Activated gamma-delta T cell (primary cell): Measurements from ENCODE around the gene PNPLA8.

Source experiments
- DNase-seq: peaks from one replicate; lab custom pipeline; 2025; lab: John Stamatoyannopoulos, UW

PNPLA8 gene

GRCh38 chr7:108442039-108442568, 83.8 kb downstream of the PNPLA8 start:
- DNase-seq, result no peak

DNA sequence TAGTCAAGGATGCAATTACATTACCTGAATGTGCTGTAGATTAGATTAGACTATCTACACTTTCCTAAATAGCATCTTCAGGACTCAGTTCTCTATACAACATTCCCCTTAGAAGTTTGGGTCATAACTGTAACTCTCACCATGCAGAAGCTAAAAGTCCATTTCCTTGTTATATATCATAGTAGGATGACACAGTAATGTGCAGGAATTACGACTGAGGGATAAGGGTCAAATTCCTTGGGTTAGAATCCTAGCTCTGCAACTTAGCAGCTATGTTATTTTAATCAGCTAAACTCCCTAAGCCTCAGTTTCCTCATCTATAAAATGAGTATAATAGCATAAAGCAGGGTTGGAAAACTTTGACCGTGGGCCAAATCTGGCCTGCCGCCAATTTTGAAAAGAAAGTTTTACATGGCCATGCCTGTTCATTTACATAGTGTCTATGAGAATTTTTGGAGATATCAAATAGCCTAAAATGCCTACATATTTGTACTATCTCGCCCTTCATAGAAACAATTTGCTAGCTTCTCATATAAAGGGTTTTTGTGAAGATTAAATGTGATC, 84.5 kb downstream of the PNPLA8 start:
- no peak for DNase-seq

GRCh38 chr7:108440613-108441012, 85.3 kb downstream of the PNPLA8 start:
- no peak for DNase-seq

- no peak for DNase-seq
Observed at GRCh38 chr7:108436906-108437305, 89.0 kb downstream of the PNPLA8 start.

- no peak for DNase-seq
Observed at GRCh38 chr7:108434010-108434409, 91.9 kb downstream of the PNPLA8 start.

- DNase-seq, result no peak
Observed at GRCh38 chr7:108431099-108431498, 94.8 kb downstream of the PNPLA8 start.

- DNase-seq, result no peak
Observed at GRCh38 chr7:108430664-108431063, 95.3 kb downstream of the PNPLA8 start.

DNA sequence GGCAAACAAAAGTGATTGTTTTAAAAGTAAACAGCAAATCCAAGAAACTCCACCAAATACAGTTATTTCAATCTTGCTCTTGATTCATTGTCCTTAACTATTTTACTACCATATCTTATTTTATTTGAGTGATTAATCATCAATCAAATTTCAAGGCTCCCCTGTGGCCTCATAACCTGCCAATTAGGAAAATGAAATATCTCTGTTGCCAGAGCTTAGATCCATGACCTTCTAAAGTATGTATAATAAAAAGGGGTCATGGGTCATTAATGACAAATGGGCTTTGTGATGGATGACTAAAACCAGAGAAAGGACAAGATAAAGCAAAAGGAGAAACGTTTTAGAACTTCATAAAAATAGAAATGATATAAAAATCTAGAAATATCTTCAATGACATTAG, 98.2 kb downstream of the PNPLA8 start:
- no peak for DNase-seq

DNA sequence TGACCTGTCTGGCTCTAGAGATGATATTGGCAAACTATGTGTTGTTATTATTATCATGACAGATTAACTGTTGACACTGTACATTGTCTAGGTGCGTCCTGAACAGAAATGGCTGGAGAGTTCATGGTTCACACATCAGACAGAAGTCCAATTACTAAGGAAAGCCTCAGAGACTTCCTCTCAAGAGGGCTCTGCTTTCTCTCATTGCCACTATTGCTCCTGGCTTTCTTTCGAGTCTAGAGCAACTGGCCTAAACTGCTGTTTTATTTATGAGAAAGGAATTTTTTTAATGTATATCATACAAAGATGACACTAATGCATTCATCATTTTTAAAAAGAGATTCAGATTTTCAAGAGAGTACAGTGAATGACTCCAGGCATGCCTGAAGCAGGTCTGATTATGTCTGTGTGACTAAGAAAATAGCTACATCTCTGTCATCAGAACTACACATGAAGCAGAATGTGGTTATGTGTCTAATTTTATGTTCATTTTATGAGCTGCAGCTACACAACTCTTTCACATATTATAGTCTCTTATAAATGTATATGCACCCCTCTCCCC, 100.1 kb downstream of the PNPLA8 start:
- DNase-seq, result no peak

- no peak for DNase-seq
Observed at GRCh38 chr7:108424013-108424412, 101.9 kb downstream of the PNPLA8 start.

DNA sequence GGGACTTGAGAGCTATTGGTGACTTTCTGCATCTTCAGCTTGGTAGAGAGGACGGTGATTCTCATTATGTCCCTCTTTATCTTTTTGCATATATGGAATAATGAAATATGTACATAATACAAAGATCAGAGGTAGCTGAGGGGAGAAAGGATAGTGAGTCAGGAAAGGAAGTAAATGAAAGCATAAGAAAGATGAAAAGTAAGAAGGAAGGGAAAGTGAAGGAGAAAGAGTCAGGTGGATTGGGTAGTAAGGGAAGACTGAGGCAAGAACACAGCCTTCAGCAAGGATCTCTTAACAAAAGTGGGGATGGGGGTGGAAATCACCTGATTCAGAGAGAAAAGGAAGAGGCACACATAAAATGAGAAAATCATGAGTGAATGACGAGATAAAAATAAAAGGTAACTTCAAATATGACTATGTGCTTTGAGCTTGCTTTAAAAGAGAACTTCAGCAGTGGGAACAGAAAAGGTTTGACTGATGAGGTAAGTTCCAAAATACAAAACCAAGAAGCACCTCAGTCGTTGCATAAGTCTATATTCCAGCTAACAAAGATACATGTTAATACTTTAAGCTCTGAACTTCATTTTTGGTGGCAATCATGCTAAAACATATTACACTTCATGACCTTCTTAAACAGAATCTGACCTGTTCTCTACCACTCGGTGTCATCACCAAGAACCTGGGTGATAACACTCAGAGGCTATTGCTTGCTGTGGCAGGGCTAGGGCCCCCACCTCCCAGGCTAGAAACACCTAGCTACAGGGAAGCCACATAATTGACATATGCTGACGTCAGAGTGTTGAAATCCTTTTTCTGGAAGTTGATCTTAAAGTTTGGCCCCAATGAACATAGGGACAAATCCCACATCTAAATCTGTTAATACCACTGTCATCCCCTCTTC, 102.6 kb downstream of the PNPLA8 start:
- DNase-seq, result no peak

DNA sequence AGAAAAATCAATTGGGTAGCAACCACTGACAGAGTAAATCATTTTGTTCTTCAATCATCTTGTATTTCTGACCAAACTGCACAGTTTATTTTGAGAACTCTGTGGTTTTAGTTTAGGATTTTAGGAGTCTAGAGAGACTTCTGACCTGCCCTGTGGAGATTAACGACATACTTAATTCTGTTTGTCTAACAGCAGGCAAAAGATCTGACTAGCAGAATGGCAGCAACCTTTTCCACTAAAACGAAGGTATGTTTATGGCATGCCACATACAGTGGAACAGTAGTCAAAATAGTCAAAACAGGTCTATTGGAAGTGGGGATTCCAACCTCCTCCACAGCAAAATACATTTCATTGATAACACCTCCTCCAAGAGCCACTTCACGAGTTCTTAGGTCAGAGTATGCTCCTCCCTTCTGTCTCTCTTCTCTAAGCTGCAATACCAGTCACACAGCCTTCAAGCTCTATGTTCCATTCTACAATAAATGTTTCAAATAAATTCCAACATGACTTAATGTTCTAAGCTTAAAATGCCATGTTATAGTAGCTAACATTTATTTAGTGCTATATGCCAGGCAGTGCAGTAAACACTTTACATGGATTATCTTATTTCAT, 104.1 kb downstream of the PNPLA8 start:
- DNase-seq, result no peak
